ENCODE measurements around the gene CALCOCO1.

Gene CALCOCO1

GRCh38 chr12:53701518-53702264 is 25.6 kb downstream of the CALCOCO1 start:
- H3K27me3 ChIP-seq (replicated peaks; ENCODE audit: insufficient read depth, low read length) = peaks cover 74% of the 10 kb centered on the region
- no peaks in the 10 kb centered on the region for H3K79me2 ChIP-seq (ENCODE audit: low read length)
- DNase-seq = peak; percentile 49
- TF ChIP-seq EZH2 (optimal IDR thresholded peaks at IDR 0.05; ENCODE audit: low read depth, low read length) (no peak), EZH2phosphoT487 (IDR thresholded peaks at IDR 0.05; ENCODE audit: low read length) (no peak), CTCF (IDR thresholded peaks at IDR 0.05; ENCODE audit: low read length) (peak; percentile 94)
- H3K36me3 ChIP-seq (replicated peaks; ENCODE audit: insufficient read depth, low read length) = no peaks in the 10 kb centered on the region
- no peaks in the 10 kb centered on the region for H3F3A ChIP-seq (ENCODE audit: insufficient read depth, low read length)
- H3K9me3 ChIP-seq (replicated peaks; ENCODE audit: insufficient read depth, low read length) = no peaks in the 10 kb centered on the region
- no peak overlapping the region for H3K27ac ChIP-seq (ENCODE audit: low read length)
- H3K4me3 ChIP-seq (ENCODE audit: low read length) = no peak overlapping the region
- H2AFZ ChIP-seq (ENCODE audit: low read length) = no peak overlapping the region
- no peak overlapping the region for H3K9ac ChIP-seq (ENCODE audit: low read length)
- no peaks in the 10 kb centered on the region for H3K9me2 ChIP-seq (replicated peaks; ENCODE audit: insufficient read depth, low read length)
- no peaks in the 10 kb centered on the region for H3K4me1 ChIP-seq (ENCODE audit: low read length)
- H3K4me2 ChIP-seq (ENCODE audit: low read depth, low read length) = no peak overlapping the region
- H4K20me1 ChIP-seq (ENCODE audit: insufficient read depth, low read length) = no peaks in the 10 kb centered on the region

- no peaks in the 10 kb centered on the region for H3K4me1 ChIP-seq (ENCODE audit: low read length)
- no peak for TF ChIP-seq EZH2 (optimal IDR thresholded peaks at IDR 0.05; ENCODE audit: low read depth, low read length)
- H3K9me3 ChIP-seq (replicated peaks; ENCODE audit: insufficient read depth, low read length) = no peaks in the 10 kb centered on the region
- no peaks in the 10 kb centered on the region for H3K36me3 ChIP-seq (replicated peaks; ENCODE audit: insufficient read depth, low read length)
- no peak overlapping the region for H3K4me3 ChIP-seq (ENCODE audit: low read length)
- no peaks in the 10 kb centered on the region for H3F3A ChIP-seq (ENCODE audit: insufficient read depth, low read length)
- no peak for DNase-seq
- H2AFZ ChIP-seq (ENCODE audit: low read length) = no peak overlapping the region
- H3K9me2 ChIP-seq (replicated peaks; ENCODE audit: insufficient read depth, low read length) = no peaks in the 10 kb centered on the region
- H3K4me2 ChIP-seq (ENCODE audit: low read depth, low read length) = no peak overlapping the region
- H4K20me1 ChIP-seq (ENCODE audit: insufficient read depth, low read length) = no peaks in the 10 kb centered on the region
- H3K27me3 ChIP-seq (replicated peaks; ENCODE audit: insufficient read depth, low read length) = peaks cover 85% of the 10 kb centered on the region
- H3K27ac ChIP-seq (ENCODE audit: low read length) = no peak overlapping the region
- H3K79me2 ChIP-seq (ENCODE audit: low read length) = no peaks in the 10 kb centered on the region
- no peak overlapping the region for H3K9ac ChIP-seq (ENCODE audit: low read length)
Measured at GRCh38 chr12:53700567-53700966, 26.7 kb downstream of the CALCOCO1 start.

- no peak for DNase-seq
- H3K9ac ChIP-seq (ENCODE audit: low read length) = no peak overlapping the region
- TF ChIP-seq EZH2 (optimal IDR thresholded peaks at IDR 0.05; ENCODE audit: low read depth, low read length) (no peak), EZH2phosphoT487 (IDR thresholded peaks at IDR 0.05; ENCODE audit: low read length) (no peak), CTCF (IDR thresholded peaks at IDR 0.05; ENCODE audit: low read length) (no peak)
- H3K9me3 ChIP-seq (replicated peaks; ENCODE audit: insufficient read depth, low read length) = no peaks in the 10 kb centered on the region
- H3F3A ChIP-seq (ENCODE audit: insufficient read depth, low read length) = no peaks in the 10 kb centered on the region
- no peaks in the 10 kb centered on the region for H4K20me1 ChIP-seq (ENCODE audit: insufficient read depth, low read length)
- peaks cover 93% of the 10 kb centered on the region for H3K27me3 ChIP-seq (replicated peaks; ENCODE audit: insufficient read depth, low read length)
- no peaks in the 10 kb centered on the region for H3K9me2 ChIP-seq (replicated peaks; ENCODE audit: insufficient read depth, low read length)
- no peak overlapping the region for H3K4me2 ChIP-seq (ENCODE audit: low read depth, low read length)
- no peaks in the 10 kb centered on the region for H3K79me2 ChIP-seq (ENCODE audit: low read length)
- H3K36me3 ChIP-seq (replicated peaks; ENCODE audit: insufficient read depth, low read length) = no peaks in the 10 kb centered on the region
- no peak overlapping the region for H3K4me3 ChIP-seq (ENCODE audit: low read length)
- no peak overlapping the region for H3K27ac ChIP-seq (ENCODE audit: low read length)
- no peaks in the 10 kb centered on the region for H3K4me1 ChIP-seq (ENCODE audit: low read length)
- no peak overlapping the region for H2AFZ ChIP-seq (ENCODE audit: low read length)
Measured at GRCh38 chr12:53699678-53700025, 27.6 kb downstream of the CALCOCO1 start.

- Histone ChIP-seq H3K27me3 (replicated peaks; ENCODE audit: insufficient read depth, low read length) (peaks cover 93% of the 10 kb centered on the region), H3K79me2 (ENCODE audit: low read length) (no peaks in the 10 kb centered on the region)
- no peak for TF ChIP-seq CTCF (IDR thresholded peaks at IDR 0.05; ENCODE audit: low read length)
- TF ChIP-seq EZH2 (optimal IDR thresholded peaks at IDR 0.05; ENCODE audit: low read depth, low read length) = no peak
- no peak for TF ChIP-seq EZH2phosphoT487 (IDR thresholded peaks at IDR 0.05; ENCODE audit: low read length)
Measured at GRCh38 chr12:53698948-53699677, 28.1 kb downstream of the CALCOCO1 start.

More at GRCh38 chr12:53698948-53699677, 28.1 kb downstream of the CALCOCO1 start:
- H3K9me2 ChIP-seq (replicated peaks; ENCODE audit: insufficient read depth, low read length) = no peaks in the 10 kb centered on the region
- H3K27ac ChIP-seq (ENCODE audit: low read length) = no peak overlapping the region
- H4K20me1 ChIP-seq (ENCODE audit: insufficient read depth, low read length) = no peaks in the 10 kb centered on the region
- no peak overlapping the region for H3K4me2 ChIP-seq (ENCODE audit: low read depth, low read length)
- no peak overlapping the region for H2AFZ ChIP-seq (ENCODE audit: low read length)
- no peak overlapping the region for H3K9ac ChIP-seq (ENCODE audit: low read length)
- no peaks in the 10 kb centered on the region for H3K36me3 ChIP-seq (replicated peaks; ENCODE audit: insufficient read depth, low read length)
- no peaks in the 10 kb centered on the region for H3K4me1 ChIP-seq (ENCODE audit: low read length)
- H3F3A ChIP-seq (ENCODE audit: insufficient read depth, low read length) = no peaks in the 10 kb centered on the region
- no peaks in the 10 kb centered on the region for H3K9me3 ChIP-seq (replicated peaks; ENCODE audit: insufficient read depth, low read length)
- DNase-seq = no peak
- no peak overlapping the region for H3K4me3 ChIP-seq (ENCODE audit: low read length)

Measured in MM.1S (cell line).